HepG2 (cell line): ENCODE results near the gene HAPLN2. TPM values are rescaled to one million over a fixed set of nuclear protein-coding genes. Genes with fewer than 3 reads are reported as not detected.
A peak's percentile ranks its signal among the peaks of the same experiment; 100 is the strongest.

Experiments used
- GLI4 ChIP-seq: sonication (generic); formaldehyde crosslinking; IDR thresholded peaks from 2 replicates; pipeline ENCODE4 v1.5.1; 2020; ENCODE audit warnings: missing genetic modification reagents, mild to moderate bottlenecking, moderate library complexity, borderline replicate concordance
- IKZF4 ChIP-seq: sonication (generic); formaldehyde crosslinking; IDR thresholded peaks from 2 replicates; pipeline ENCODE4 v1.5.1; 2020; ENCODE audit warnings: borderline replicate concordance, mild to moderate bottlenecking, low read depth, missing genetic modification reagents; ENCODE audit errors: not compliant biosample characterization
- KDM6A ChIP-seq: IDR thresholded peaks from 2 replicates; pipeline ENCODE4 v1.6.1; 2016; ENCODE audit warnings: low read depth
- MAF1 ChIP-seq: sonication (generic); formaldehyde crosslinking; IDR thresholded peaks from 2 replicates; pipeline ENCODE4 v1.5.0; 2020; ENCODE audit warnings: missing genetic modification reagents, borderline replicate concordance
- NFE2L2 ChIP-seq: fragments of 150-350 bp; IDR thresholded peaks from 2 replicates; pipeline ENCODE4 v1.6.1; 2014; ENCODE audit warnings: low read length
- RFX1 ChIP-seq: fragments of 450-650 bp; IDR thresholded peaks from 2 replicates; pipeline ENCODE4 v1.6.1; 2017
- SRSF4 ChIP-seq: fragments of 200-400 bp; formaldehyde crosslinking; IDR thresholded peaks from one replicate; pipeline ENCODE4 v1.6.1; 2018; ENCODE audit warnings: mild to moderate bottlenecking, low read depth, low read length, moderate library complexity; ENCODE audit not compliant: poor library complexity, severe bottlenecking
- TBX2 ChIP-seq: sonication (generic); formaldehyde crosslinking; IDR thresholded peaks from 2 replicates; pipeline ENCODE4 v1.5.0; 2020; ENCODE audit warnings: missing genetic modification reagents, mild to moderate bottlenecking, borderline replicate concordance
- U2AF1 ChIP-seq: fragments of 200-400 bp; formaldehyde crosslinking; optimal IDR thresholded peaks from 2 replicates; pipeline ENCODE3; 2017; ENCODE audit warnings: mild to moderate bottlenecking, low read depth, low read length
- ZNF101 ChIP-seq: sonication (generic); formaldehyde crosslinking; IDR thresholded peaks from 2 replicates; pipeline ENCODE4 v1.4.0; 2020; ENCODE audit warnings: mild to moderate bottlenecking, low read depth, missing genetic modification reagents, borderline replicate concordance
- ZNF451 ChIP-seq: sonication (generic); formaldehyde crosslinking; IDR thresholded peaks from 2 replicates; pipeline ENCODE4 v1.5.0; 2020; ENCODE audit warnings: mild to moderate bottlenecking, missing genetic modification reagents
- ZNF629 ChIP-seq: sonication (generic); formaldehyde crosslinking; conservative IDR thresholded peaks from 2 replicates; pipeline ENCODE4 v1.5.0; 2020; ENCODE audit warnings: missing genetic modification reagents
- polyA plus RNA-seq, 8 experiments: library from polyadenylated mRNA; depleted of rRNA in 3 of 8; stranded (reverse) in 7 of 8; unstranded in 1 of 8; fragments of >200 nt; fragmentation: Illumina TruSeq in 4 of 8; extraction: Trizol in 4 of 8; gene quantifications; 2 replicates each; pipeline versions ENCODE4 v1.2.1 to v1.2.3, GENCODE V29; 2011 to 2016; ENCODE audit warnings: low read depth in 4 of 8, missing spikeins in 1 of 8, mixed read lengths in 1 of 8; ENCODE audit not compliant: insufficient read depth in 1 of 8
- total RNA-seq, 5 experiments: library from RNA; depleted of rRNA; stranded (reverse); fragments of >200 nt; fragmentation: Illumina TruSeq; extraction: Trizol; gene quantifications; 2 replicates each; pipeline ENCODE4 v1.2.3, GENCODE V29; 2016; ENCODE audit warnings: low read depth in 1 of 5
- TF ChIP-seq, protein P1 (sequence below): sonication (generic); formaldehyde crosslinking; IDR thresholded peaks from 2 replicates; pipeline ENCODE4 v1.8.0; 2022; ENCODE audit warnings: missing genetic modification reagents, low read depth, mild to moderate bottlenecking, borderline replicate concordance
- TF ChIP-seq, protein P2 (sequence below): sonication (generic); formaldehyde crosslinking; IDR thresholded peaks from 2 replicates; pipeline ENCODE4 v1.9.0; 2021; ENCODE audit warnings: missing genetic modification reagents, mild to moderate bottlenecking, borderline replicate concordance
- TF ChIP-seq, protein P3 (sequence below): sonication (generic); formaldehyde crosslinking; IDR thresholded peaks from 2 replicates; pipeline ENCODE4 v1.4.0; 2020; ENCODE audit warnings: mild to moderate bottlenecking, missing genetic modification reagents
- TF ChIP-seq, protein P4 (sequence below): sonication (generic); formaldehyde crosslinking; IDR thresholded peaks from 2 replicates; pipeline ENCODE4 v1.5.0; 2020; ENCODE audit warnings: missing genetic modification reagents
- TF ChIP-seq, protein P5 (sequence below): sonication (generic); formaldehyde crosslinking; IDR thresholded peaks from 2 replicates; pipeline ENCODE4 v1.5.0; 2020; ENCODE audit warnings: mild to moderate bottlenecking, missing genetic modification reagents, borderline replicate concordance

Gene HAPLN2
- total and polyA plus RNA-seq, 2 of the 13 experiments (the other 11 are each of a cell fraction or from before 2014, with no cell fraction given): not detected

DNA sequence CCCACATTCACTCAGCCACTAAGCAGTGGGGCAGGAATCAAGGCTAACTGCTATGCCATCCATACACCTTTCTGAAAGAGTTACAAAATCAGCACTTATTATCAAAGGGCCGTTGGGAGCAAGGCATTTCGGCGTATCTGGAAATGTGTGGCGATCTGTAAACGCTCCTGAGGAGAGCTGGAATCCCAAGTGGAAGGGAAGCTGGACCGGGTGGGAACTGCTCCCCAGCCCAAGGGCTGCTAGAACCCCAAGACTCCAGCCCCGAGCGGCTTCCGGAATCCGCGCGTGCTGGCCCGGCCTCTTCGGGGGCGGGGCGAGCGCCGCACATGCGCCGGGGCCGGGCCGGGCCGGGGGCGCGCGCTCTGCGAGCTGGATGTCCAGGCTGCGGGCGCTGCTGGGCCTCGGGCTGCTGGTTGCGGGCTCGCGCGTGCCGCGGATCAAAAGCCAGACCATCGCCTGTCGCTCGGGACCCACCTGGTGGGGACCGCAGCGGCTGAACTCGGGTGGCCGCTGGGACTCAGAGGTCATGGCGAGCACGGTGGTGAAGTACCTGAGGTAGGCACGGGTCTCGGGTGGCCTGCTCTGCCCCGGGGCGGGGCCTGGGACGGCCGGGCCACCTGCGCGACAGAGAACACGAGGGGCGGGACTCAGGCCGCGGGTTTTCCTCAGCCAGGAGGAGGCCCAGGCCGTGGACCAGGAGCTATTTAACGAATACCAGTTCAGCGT, 27.6 kb upstream of the HAPLN2 start, which contains the start of gene NAXE (continued):
- TF ChIP-seq, protein P1, sequence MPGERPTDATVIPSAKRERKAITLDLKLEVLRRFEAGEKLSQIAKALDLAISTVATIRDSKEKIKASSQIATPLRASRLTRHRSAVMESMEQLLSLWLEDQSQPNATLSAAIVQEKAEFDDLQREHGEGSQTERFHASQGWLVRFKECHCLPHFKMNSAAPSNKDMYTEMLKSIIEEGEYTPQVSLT (CRISPR knock-in tag): no peak
- TF ChIP-seq MAF1 (CRISPR knock-in tag) (peak; percentile 74; the same call in 1 of the 2 replicates), RFX1 (no peak), ZNF101 (CRISPR knock-in tag) (no peak), ZNF451 (CRISPR knock-in tag) (peak; percentile 50; the same call in 1 of the 2 replicates), KDM6A (no peak), GLI4 (CRISPR knock-in tag) (no peak), U2AF1 (no peak), NFE2L2 (no peak), SRSF4 (no peak), IKZF4 (no peak), TBX2 (CRISPR knock-in tag) (no peak), ZNF629 (CRISPR knock-in tag) (no peak)
- TF ChIP-seq, protein P2, sequence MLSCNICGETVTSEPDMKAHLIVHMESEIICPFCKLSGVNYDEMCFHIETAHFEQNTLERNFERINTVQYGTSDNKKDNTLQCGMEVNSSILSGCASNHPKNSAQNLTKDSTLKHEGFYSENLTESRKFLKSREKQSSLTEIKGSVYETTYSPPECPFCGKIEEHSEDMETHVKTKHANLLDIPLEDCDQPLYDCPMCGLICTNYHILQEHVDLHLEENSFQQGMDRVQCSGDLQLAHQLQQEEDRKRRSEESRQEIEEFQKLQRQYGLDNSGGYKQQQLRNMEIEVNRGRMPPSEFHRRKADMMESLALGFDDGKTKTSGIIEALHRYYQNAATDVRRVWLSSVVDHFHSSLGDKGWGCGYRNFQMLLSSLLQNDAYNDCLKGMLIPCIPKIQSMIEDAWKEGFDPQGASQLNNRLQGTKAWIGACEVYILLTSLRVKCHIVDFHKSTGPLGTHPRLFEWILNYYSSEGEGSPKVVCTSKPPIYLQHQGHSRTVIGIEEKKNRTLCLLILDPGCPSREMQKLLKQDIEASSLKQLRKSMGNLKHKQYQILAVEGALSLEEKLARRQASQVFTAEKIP (CRISPR knock-in tag): no peak
- TF ChIP-seq, protein P3, sequence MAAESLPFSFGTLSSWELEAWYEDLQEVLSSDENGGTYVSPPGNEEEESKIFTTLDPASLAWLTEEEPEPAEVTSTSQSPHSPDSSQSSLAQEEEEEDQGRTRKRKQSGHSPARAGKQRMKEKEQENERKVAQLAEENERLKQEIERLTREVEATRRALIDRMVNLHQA: no peak
- TF ChIP-seq, protein P4, sequence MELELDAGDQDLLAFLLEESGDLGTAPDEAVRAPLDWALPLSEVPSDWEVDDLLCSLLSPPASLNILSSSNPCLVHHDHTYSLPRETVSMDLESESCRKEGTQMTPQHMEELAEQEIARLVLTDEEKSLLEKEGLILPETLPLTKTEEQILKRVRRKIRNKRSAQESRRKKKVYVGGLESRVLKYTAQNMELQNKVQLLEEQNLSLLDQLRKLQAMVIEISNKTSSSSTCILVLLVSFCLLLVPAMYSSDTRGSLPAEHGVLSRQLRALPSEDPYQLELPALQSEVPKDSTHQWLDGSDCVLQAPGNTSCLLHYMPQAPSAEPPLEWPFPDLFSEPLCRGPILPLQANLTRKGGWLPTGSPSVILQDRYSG (CRISPR knock-in tag): no peak
- TF ChIP-seq, protein P5, sequence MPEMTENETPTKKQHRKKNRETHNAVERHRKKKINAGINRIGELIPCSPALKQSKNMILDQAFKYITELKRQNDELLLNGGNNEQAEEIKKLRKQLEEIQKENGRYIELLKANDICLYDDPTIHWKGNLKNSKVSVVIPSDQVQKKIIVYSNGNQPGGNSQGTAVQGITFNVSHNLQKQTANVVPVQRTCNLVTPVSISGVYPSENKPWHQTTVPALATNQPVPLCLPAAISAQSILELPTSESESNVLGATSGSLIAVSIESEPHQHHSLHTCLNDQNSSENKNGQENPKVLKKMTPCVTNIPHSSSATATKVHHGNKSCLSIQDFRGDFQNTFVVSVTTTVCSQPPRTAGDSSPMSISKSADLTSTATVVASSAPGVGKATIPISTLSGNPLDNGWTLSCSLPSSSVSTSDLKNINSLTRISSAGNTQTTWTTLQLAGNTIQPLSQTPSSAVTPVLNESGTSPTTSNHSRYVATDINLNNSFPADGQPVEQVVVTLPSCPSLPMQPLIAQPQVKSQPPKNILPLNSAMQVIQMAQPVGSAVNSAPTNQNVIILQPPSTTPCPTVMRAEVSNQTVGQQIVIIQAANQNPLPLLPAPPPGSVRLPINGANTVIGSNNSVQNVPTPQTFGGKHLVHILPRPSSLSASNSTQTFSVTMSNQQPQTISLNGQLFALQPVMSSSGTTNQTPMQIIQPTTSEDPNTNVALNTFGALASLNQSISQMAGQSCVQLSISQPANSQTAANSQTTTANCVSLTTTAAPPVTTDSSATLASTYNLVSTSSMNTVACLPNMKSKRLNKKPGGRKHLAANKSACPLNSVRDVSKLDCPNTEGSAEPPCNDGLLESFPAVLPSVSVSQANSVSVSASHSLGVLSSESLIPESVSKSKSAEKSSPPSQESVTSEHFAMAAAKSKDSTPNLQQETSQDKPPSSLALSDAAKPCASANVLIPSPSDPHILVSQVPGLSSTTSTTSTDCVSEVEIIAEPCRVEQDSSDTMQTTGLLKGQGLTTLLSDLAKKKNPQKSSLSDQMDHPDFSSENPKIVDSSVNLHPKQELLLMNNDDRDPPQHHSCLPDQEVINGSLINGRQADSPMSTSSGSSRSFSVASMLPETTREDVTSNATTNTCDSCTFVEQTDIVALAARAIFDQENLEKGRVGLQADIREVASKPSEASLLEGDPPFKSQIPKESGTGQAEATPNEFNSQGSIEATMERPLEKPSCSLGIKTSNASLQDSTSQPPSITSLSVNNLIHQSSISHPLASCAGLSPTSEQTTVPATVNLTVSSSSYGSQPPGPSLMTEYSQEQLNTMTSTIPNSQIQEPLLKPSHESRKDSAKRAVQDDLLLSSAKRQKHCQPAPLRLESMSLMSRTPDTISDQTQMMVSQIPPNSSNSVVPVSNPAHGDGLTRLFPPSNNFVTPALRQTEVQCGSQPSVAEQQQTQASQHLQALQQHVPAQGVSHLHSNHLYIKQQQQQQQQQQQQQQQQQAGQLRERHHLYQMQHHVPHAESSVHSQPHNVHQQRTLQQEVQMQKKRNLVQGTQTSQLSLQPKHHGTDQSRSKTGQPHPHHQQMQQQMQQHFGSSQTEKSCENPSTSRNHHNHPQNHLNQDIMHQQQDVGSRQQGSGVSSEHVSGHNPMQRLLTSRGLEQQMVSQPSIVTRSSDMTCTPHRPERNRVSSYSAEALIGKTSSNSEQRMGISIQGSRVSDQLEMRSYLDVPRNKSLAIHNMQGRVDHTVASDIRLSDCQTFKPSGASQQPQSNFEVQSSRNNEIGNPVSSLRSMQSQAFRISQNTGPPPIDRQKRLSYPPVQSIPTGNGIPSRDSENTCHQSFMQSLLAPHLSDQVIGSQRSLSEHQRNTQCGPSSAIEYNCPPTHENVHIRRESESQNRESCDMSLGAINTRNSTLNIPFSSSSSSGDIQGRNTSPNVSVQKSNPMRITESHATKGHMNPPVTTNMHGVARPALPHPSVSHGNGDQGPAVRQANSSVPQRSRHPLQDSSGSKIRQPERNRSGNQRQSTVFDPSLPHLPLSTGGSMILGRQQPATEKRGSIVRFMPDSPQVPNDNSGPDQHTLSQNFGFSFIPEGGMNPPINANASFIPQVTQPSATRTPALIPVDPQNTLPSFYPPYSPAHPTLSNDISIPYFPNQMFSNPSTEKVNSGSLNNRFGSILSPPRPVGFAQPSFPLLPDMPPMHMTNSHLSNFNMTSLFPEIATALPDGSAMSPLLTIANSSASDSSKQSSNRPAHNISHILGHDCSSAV (CRISPR knock-in tag): no peak
